Measurements from ENCODE around the gene ARHGAP4. TPM values are rescaled to one million over a fixed set of nuclear protein-coding genes. Genes with fewer than 3 reads are reported as not detected.
A peak's percentile ranks its signal among the peaks of the same experiment; 100 is the strongest.

ARHGAP4 gene
- total RNA-seq, 1 experiment from 2014 or later: 67.4 TPM

- ChIA-PET CTCF (no interaction called here), POLR2A (no interaction called here), RAD21 (ENCODE audit: low non-redundant PET in 1 of 2, low total read pairs in 2 of 2, uncharacterized antibody in 2 of 2, unreplicated experiment in 2 of 2) (no interaction called here)
- Histone ChIP-seq H3K79me2 (ENCODE audit: insufficient read depth, low read length) (no peaks in the 10 kb centered on the region), H4K20me1 (ENCODE audit: insufficient read depth) (no peaks in the 10 kb centered on the region), H3K27me3 (ENCODE audit: insufficient read depth, low read length) (peaks cover 6% of the 10 kb centered on the region; the same call in 1 of the 2 replicates), H3K9ac (ENCODE audit: low read length) (no peak overlapping the region), H3K9me2 (ENCODE audit: insufficient read depth) (no peaks in the 10 kb centered on the region), H3K27ac (ENCODE audit: low read depth, low read length) (no peak overlapping the region), H3K4me2 (ENCODE audit: low read length) (no peak overlapping the region), H2AFZ (ENCODE audit: low read depth, low read length, poor library complexity, severe bottlenecking) (no peak overlapping the region), H3K4me3 (replicated peaks in 1 of 2; ENCODE audit: low read depth in 1 of 2, low read length in 2 of 2) (no peak overlapping the region), H3K4me1 (ENCODE audit: control insufficient read depth in 1 of 2, insufficient read depth in 2 of 2, low read length in 2 of 2) (no peaks in the 10 kb centered on the region), H3K9me3 (ENCODE audit: control insufficient read depth in 1 of 2, insufficient read depth in 1 of 2, low read depth in 1 of 2, low read length in 2 of 2) (no peaks in the 10 kb centered on the region), H3K36me3 (ENCODE audit: control insufficient read depth in 1 of 2, insufficient read depth in 2 of 2, low read length in 2 of 2) (no peaks in the 10 kb centered on the region)
- ATAC-seq (peak; percentile 44; the same call in 1 of the 2 replicates), DNase-seq (ENCODE audit: low read depth, low spot score) (no peak)
- intact Hi-C loops (cut with micrococcal nuclease): no loop called here
- no TSS peak for BruUV-seq (replicated peaks)
- TF ChIP-seq CTCF (IDR thresholded peaks at IDR 0.05 in 2 of 3, conservative IDR thresholded peaks at IDR 0.05 in 1 of 3; ENCODE audit: borderline replicate concordance in 1 of 3, insufficient read depth in 1 of 3, low read depth in 2 of 3, low read length in 2 of 3) (no peak), ELF1 (IDR thresholded peaks at IDR 0.05; ENCODE audit: borderline replicate concordance, low read depth) (no peak), EZH2 (IDR thresholded peaks at IDR 0.05) (no peak), CEBPB (IDR thresholded peaks at IDR 0.05; ENCODE audit: low read depth) (no peak), SRF (IDR thresholded peaks at IDR 0.05; ENCODE audit: low read depth) (no peak), ATF3 (IDR thresholded peaks at IDR 0.05) (no peak), FOSL1 (IDR thresholded peaks at IDR 0.05; ENCODE audit: low read depth) (no peak), SIN3A (IDR thresholded peaks at IDR 0.05; ENCODE audit: low read depth) (no peak), SP1 (IDR thresholded peaks at IDR 0.05; ENCODE audit: low read depth) (no peak), JUND (IDR thresholded peaks at IDR 0.05) (no peak), YY1 (IDR thresholded peaks at IDR 0.05; ENCODE audit: extremely low read depth, insufficient replicate concordance, low read depth, low read length) (no peak), EZH2phosphoT487 (IDR thresholded peaks at IDR 0.05; ENCODE audit: borderline replicate concordance) (no peak), RAD21 (IDR thresholded peaks at IDR 0.05; ENCODE audit: low read depth) (no peak), CBX3 (IDR thresholded peaks at IDR 0.05; ENCODE audit: low read depth) (no peak), ZNF274 (IDR thresholded peaks at IDR 0.05; ENCODE audit: low read depth, low read length) (no peak)
- TF ChIP-seq, protein P1, sequence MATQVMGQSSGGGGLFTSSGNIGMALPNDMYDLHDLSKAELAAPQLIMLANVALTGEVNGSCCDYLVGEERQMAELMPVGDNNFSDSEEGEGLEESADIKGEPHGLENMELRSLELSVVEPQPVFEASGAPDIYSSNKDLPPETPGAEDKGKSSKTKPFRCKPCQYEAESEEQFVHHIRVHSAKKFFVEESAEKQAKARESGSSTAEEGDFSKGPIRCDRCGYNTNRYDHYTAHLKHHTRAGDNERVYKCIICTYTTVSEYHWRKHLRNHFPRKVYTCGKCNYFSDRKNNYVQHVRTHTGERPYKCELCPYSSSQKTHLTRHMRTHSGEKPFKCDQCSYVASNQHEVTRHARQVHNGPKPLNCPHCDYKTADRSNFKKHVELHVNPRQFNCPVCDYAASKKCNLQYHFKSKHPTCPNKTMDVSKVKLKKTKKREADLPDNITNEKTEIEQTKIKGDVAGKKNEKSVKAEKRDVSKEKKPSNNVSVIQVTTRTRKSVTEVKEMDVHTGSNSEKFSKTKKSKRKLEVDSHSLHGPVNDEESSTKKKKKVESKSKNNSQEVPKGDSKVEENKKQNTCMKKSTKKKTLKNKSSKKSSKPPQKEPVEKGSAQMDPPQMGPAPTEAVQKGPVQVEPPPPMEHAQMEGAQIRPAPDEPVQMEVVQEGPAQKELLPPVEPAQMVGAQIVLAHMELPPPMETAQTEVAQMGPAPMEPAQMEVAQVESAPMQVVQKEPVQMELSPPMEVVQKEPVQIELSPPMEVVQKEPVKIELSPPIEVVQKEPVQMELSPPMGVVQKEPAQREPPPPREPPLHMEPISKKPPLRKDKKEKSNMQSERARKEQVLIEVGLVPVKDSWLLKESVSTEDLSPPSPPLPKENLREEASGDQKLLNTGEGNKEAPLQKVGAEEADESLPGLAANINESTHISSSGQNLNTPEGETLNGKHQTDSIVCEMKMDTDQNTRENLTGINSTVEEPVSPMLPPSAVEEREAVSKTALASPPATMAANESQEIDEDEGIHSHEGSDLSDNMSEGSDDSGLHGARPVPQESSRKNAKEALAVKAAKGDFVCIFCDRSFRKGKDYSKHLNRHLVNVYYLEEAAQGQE (IDR thresholded peaks at IDR 0.05; ENCODE audit: low read depth): no peak
Observed at GRCh38 chrX:153861151-153861550, 64.9 kb downstream of the ARHGAP4 start.
